Smooth muscle cell (in vitro differentiated cells): ENCODE data around the gene S100A2. TPM values are rescaled to one million over a fixed set of nuclear protein-coding genes. Genes with fewer than 3 reads are reported as not detected.

Source experiments
- DNase-seq: peaks from one replicate; lab custom pipeline; 2025; ENCODE audit not compliant: unreplicated experiment; lab: John Stamatoyannopoulos, UW
- H2AFZ ChIP-seq: fragments of 200-600 bp; sonication (generic); 2 replicates; pipeline ENCODE4 v1.6.0; 2016; ENCODE audit warnings: antibody characterized with exemption, low read depth, mild to moderate bottlenecking
- H3F3A ChIP-seq: fragments of 200-600 bp; sonication (generic); 2 replicates; pipeline ENCODE4 v1.6.0; 2017; ENCODE audit warnings: antibody characterized with exemption, low read depth
- H3K27ac ChIP-seq: fragments of 200-600 bp; sonication (generic); 2 replicates; pipeline ENCODE4 v1.5.1; 2016; ENCODE audit warnings: low read depth, mild to moderate bottlenecking
- H3K27me3 ChIP-seq: fragments of 200-600 bp; sonication (generic); 2 replicates; pipeline ENCODE4 v1.6.1; 2016; ENCODE audit warnings: low read depth, mild to moderate bottlenecking
- H3K36me3 ChIP-seq: fragments of 200-600 bp; sonication (generic); 2 replicates; pipeline ENCODE4 v1.5.1; 2016; ENCODE audit warnings: low read depth
- H3K4me1 ChIP-seq: fragments of 200-600 bp; sonication (generic); 2 replicates; pipeline ENCODE4 v1.5.1; 2016; ENCODE audit warnings: low read depth
- H3K4me2 ChIP-seq: fragments of 200-600 bp; sonication (generic); 2 replicates; pipeline ENCODE4 v1.6.0; 2016; ENCODE audit warnings: mild to moderate bottlenecking
- H3K4me3 ChIP-seq: fragments of 200-600 bp; sonication (generic); 2 replicates; pipeline ENCODE4 v1.5.1; 2016; ENCODE audit warnings: mild to moderate bottlenecking
- H3K79me2 ChIP-seq: fragments of 200-600 bp; sonication (generic); 2 replicates; pipeline ENCODE4 v1.6.0; 2016; ENCODE audit warnings: low read depth, mild to moderate bottlenecking
- H3K9ac ChIP-seq: fragments of 200-600 bp; sonication (generic); 2 replicates; pipeline ENCODE4 v1.6.0; 2016; ENCODE audit warnings: low read depth
- H3K9me3 ChIP-seq: fragments of 200-600 bp; sonication (generic); replicated peaks from 2 replicates; pipeline ENCODE4 v1.5.1; 2016; ENCODE audit warnings: low read depth
- H4K20me1 ChIP-seq: fragments of 200-600 bp; sonication (generic); 2 replicates; pipeline ENCODE4 v1.6.0; 2016; ENCODE audit warnings: low read depth
- CTCF ChIP-seq: fragments of 200-600 bp; sonication (generic); IDR thresholded peaks from 2 replicates; pipeline ENCODE4 v1.5.1; 2017; ENCODE audit warnings: borderline replicate concordance, mild to moderate bottlenecking, antibody characterized with exemption; ENCODE audit not compliant: insufficient read depth, poor library complexity, severe bottlenecking
- WGBS: methylation state at CpG from one replicate; pipeline ENCODE4 v1.1.7; 2016; ENCODE audit warnings: low lambda C conversion rate; 5-methylcytosine and 5-hydroxymethylcytosine counted together
- polyA plus RNA-seq: library from polyadenylated mRNA; unstranded; fragments of >200 nt; fragmentation: Nextera tagmentation; extraction: Ambion mirVana; gene quantifications from 2 replicates; pipeline ENCODE4 v1.2.1, GENCODE V29; 2016
- total RNA-seq: library from RNA; depleted of rRNA; stranded (reverse); fragments of >200 nt; gene quantifications from 2 replicates; pipeline ENCODE4 v1.2.3, GENCODE V29; 2014

The S100A2 gene
- total and polyA plus RNA-seq, 2 experiments from 2014 or later: 7.3 to 16.6 TPM

GRCh38 chr1:153569465-153569864, 3.8 kb upstream of the S100A2 start:
- no peaks in the 10 kb centered on the region for H3K36me3 ChIP-seq
- peaks cover 8% of the 10 kb centered on the region for H3F3A ChIP-seq
- no peak for TF ChIP-seq CTCF
- WGBS: 92% methylated on average over 8 of the region's 8 CpGs
- peaks cover 30% of the 10 kb centered on the region for H3K4me1 ChIP-seq
- H4K20me1 ChIP-seq: no peaks in the 10 kb centered on the region
- H3K27ac ChIP-seq: peak overlapping the region; percentile 100
- no peak overlapping the region for H3K9ac ChIP-seq
- no peak for DNase-seq
- no peak overlapping the region for H3K4me3 ChIP-seq
- H3K9me3 ChIP-seq: no peaks in the 10 kb centered on the region
- no peaks in the 10 kb centered on the region for H3K79me2 ChIP-seq
- H3K4me2 ChIP-seq: no peak overlapping the region
- H3K27me3 ChIP-seq: no peaks in the 10 kb centered on the region
- no peak overlapping the region for H2AFZ ChIP-seq

DNA sequence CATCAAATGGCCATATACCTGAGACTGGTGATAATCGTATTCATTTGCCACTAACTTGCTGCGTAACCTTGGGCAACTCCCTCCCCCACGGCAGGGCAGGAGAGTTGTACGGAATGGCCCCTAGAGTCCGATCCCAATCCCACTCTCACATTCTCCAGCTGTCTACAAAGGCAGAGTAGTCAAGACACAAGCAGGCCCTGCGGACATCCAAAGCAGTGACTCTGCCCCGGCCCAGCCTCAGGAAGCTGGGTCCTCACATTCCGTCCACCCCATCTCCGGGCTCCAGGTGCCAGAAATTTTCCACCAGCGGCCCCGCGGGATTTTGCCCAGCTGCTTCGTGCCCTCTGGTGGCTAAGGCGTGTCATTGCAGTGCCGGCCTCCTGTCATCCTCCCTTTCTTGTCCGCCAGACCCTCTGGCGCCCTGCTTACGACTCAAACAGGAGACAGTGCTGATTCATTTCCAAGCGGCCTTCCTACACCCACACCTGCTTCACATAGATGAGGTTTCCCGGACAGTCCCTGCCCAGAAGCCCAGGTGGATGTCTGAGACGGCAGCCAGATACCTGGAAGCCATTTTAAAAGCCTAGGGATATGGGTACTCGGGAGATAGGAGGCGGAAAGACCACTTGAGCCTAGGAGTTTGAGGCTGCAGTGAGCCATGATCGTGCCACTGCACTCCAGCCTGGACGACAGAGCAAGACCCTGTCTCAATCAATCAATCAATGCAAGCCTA, 2.9 kb upstream of the S100A2 start:
- peak; percentile 76 for DNase-seq
- 9% methylated on average over 25 of the region's 25 CpGs for WGBS
- H4K20me1 ChIP-seq: no peaks in the 10 kb centered on the region
- H3K4me2 ChIP-seq: peak overlapping the region; percentile 75
- H3K27ac ChIP-seq: peak overlapping the region; percentile 100
- peaks cover 30% of the 10 kb centered on the region for H3K4me1 ChIP-seq
- H3K9ac ChIP-seq: peak overlapping the region; percentile 98
- H3K36me3 ChIP-seq: no peaks in the 10 kb centered on the region
- no peaks in the 10 kb centered on the region for H3K9me3 ChIP-seq
- peaks cover 8% of the 10 kb centered on the region for H3F3A ChIP-seq
- H3K79me2 ChIP-seq: no peaks in the 10 kb centered on the region
- peak overlapping the region; percentile 64 for H2AFZ ChIP-seq
- TF ChIP-seq CTCF: peak; percentile 100
- no peaks in the 10 kb centered on the region for H3K27me3 ChIP-seq
- H3K4me3 ChIP-seq: no peak overlapping the region

- TF ChIP-seq CTCF: no peak
- 36% methylated on average over 22 of the region's 22 CpGs for WGBS
- Histone ChIP-seq H3K9me3 (no peaks in the 10 kb centered on the region), H2AFZ (no peak overlapping the region), H3F3A (peaks cover 8% of the 10 kb centered on the region), H3K79me2 (no peaks in the 10 kb centered on the region), H3K4me1 (peaks cover 34% of the 10 kb centered on the region), H3K27ac (peak overlapping the region; percentile 100), H4K20me1 (no peaks in the 10 kb centered on the region), H3K4me2 (peak overlapping the region; percentile 75), H3K36me3 (no peaks in the 10 kb centered on the region), H3K4me3 (no peak overlapping the region), H3K27me3 (no peaks in the 10 kb centered on the region), H3K9ac (peak overlapping the region; percentile 98)
- DNase-seq: no peak
Measured at GRCh38 chr1:153567621-153568366, 2.1 kb upstream of the S100A2 start.
